HepG2 (cell line): ENCODE data around the gene LDHAL6B. TPM values are rescaled to one million over a fixed set of nuclear protein-coding genes. Genes with fewer than 3 reads are reported as not detected.

ENCODE experiments used
- ATAC-seq: fragments of 200-7000 bp; cut with Tn5 transposase; 3 replicates; pipeline ENCODE4 v1.9.1; 2020; ENCODE audit warnings: mild to moderate bottlenecking, moderate library complexity
- BruUV-seq: library from RNA; stranded (reverse); fragments of 400-500 nt; replicated peaks from 2 replicates; lab custom pipeline; 2021; lab: Mats Ljungman, UMichigan
- CTCF ChIA-PET: fragments of 300-600 bp; formaldehyde crosslinking; extraction: SDS; loops from one replicate; lab custom pipeline; 2021; ENCODE audit warnings: low total read pairs, inconsistent platforms, low intra/inter-chr PET ratio; lab: Yijun Ruan, JAX
- POLR2A ChIA-PET: fragments of 350-600 bp; sonication (Branson Sonifier 250); formaldehyde crosslinking; loops from one replicate; lab custom pipeline; 2020; ENCODE audit warnings: antibody characterized with exemption, inconsistent platforms; lab: Yijun Ruan, JAX
- DNase-seq: peaks from one replicate; pipeline ENCODE4 v3.0.0-alpha.2; 2015; ENCODE audit warnings: low spot score
- FAIRE-seq: peaks from 3 replicates; lab custom pipeline; 2011; peaks lifted over from hg19 to GRCh38; lab: Jason Lieb, UNC
- H2AFZ ChIP-seq: one replicate; pipeline ENCODE4 v1.6.1; 2011; ENCODE audit warnings: low read length, inconsistent platforms
- H3K27ac ChIP-seq: fragments of 300-600 bp; 3 replicates; pipeline ENCODE4 v1.8.0; 2011; ENCODE audit warnings: mixed run types, mild to moderate bottlenecking, mixed read lengths, low read length, inconsistent platforms; ENCODE audit not compliant: insufficient read depth; ENCODE audit errors: extremely low read length
- H3K27me3 ChIP-seq, 2 experiments: fragments of 200-600 bp in 1 of 2; 2 replicates in 1 of 2; 3 replicates in 1 of 2; pipeline versions ENCODE4 v1.6.0 to v1.8.0; 2011; ENCODE audit warnings: low read length in 2 of 2, mild to moderate bottlenecking in 2 of 2, moderate library complexity in 2 of 2, inconsistent platforms in 1 of 2; ENCODE audit not compliant: insufficient read depth in 2 of 2, control insufficient read depth in 1 of 2
- H3K36me3 ChIP-seq, 2 experiments: fragments of 200-600 bp in 1 of 2; replicated peaks in 1 of 2; 2 replicates in 1 of 2; 3 replicates in 1 of 2; pipeline versions ENCODE4 v1.5.1 to v1.8.0; 2011; ENCODE audit warnings: low read length in 2 of 2, inconsistent platforms in 1 of 2; ENCODE audit not compliant: insufficient read depth in 2 of 2, control insufficient read depth in 1 of 2
- H3K4me1 ChIP-seq: 2 replicates; pipeline ENCODE4 v1.5.1; 2012; ENCODE audit warnings: low read length, inconsistent platforms; ENCODE audit not compliant: insufficient read depth
- H3K4me2 ChIP-seq: 2 replicates; pipeline ENCODE4 v1.6.0; 2011; ENCODE audit warnings: low read depth, low read length, inconsistent platforms
- H3K4me3 ChIP-seq, 3 experiments: fragments of 200-600 bp in 1 of 3; sonication (generic), shearing (Covaris generic) in 1 of 3; replicated peaks in 1 of 3; 2 replicates each; pipeline ENCODE4 v1.5.1; 2011 to 2016; ENCODE audit warnings: low read length in 3 of 3, inconsistent platforms in 2 of 3, low read depth in 2 of 3, mild to moderate bottlenecking in 2 of 3, control low read depth in 1 of 3, mixed read lengths in 1 of 3; ENCODE audit not compliant: insufficient read depth in 1 of 3
- H3K79me2 ChIP-seq: one replicate; pipeline ENCODE4 v1.6.1; 2011; ENCODE audit warnings: low read length, inconsistent platforms; ENCODE audit not compliant: insufficient read depth
- H3K9ac ChIP-seq: 2 replicates; pipeline ENCODE4 v1.6.0; 2011; ENCODE audit warnings: mild to moderate bottlenecking, low read depth, low read length, inconsistent platforms; ENCODE audit not compliant: insufficient read depth
- H3K9me3 ChIP-seq: 2 replicates; pipeline ENCODE4 v1.5.1; 2012; ENCODE audit warnings: mild to moderate bottlenecking, low read length
- H4K20me1 ChIP-seq: 2 replicates; pipeline ENCODE4 v1.6.0; 2011; ENCODE audit warnings: inconsistent platforms, mild to moderate bottlenecking, low read length, moderate library complexity; ENCODE audit not compliant: insufficient read depth
- ARNT ChIP-seq: fragments of 450-650 bp; IDR thresholded peaks from 2 replicates; pipeline ENCODE4 v1.6.1; 2017
- CCAR2 ChIP-seq: fragments of 200-400 bp; formaldehyde crosslinking; optimal IDR thresholded peaks from 2 replicates; pipeline ENCODE3; 2018; ENCODE audit warnings: low read depth, mild to moderate bottlenecking, low read length, moderate library complexity
- GRHL1 ChIP-seq: sonication (generic); formaldehyde crosslinking; conservative IDR thresholded peaks from 2 replicates; pipeline ENCODE4 v1.8.0; 2022; ENCODE audit warnings: missing genetic modification reagents
- ISX ChIP-seq: sonication (generic); formaldehyde crosslinking; conservative IDR thresholded peaks from 2 replicates; pipeline ENCODE4 v1.5.0; 2020; ENCODE audit warnings: missing genetic modification reagents
- JDP2 ChIP-seq: sonication (generic); formaldehyde crosslinking; IDR thresholded peaks from 2 replicates; pipeline ENCODE4 v1.8.1; 2022; ENCODE audit warnings: missing genetic modification reagents, borderline replicate concordance
- KDM4B ChIP-seq: sonication (generic); formaldehyde crosslinking; IDR thresholded peaks from 2 replicates; pipeline ENCODE4 v1.4.0; 2020; ENCODE audit warnings: missing genetic modification reagents
- NR2F6 ChIP-seq, 2 experiments: IDR thresholded peaks; 2 replicates each; pipeline ENCODE4 v1.6.1; 2016; ENCODE audit warnings: antibody characterized with exemption in 1 of 2, mild to moderate bottlenecking in 1 of 2
- PHF20 ChIP-seq: sonication (generic); formaldehyde crosslinking; IDR thresholded peaks from 2 replicates; pipeline ENCODE4 v1.5.0; 2020; ENCODE audit warnings: mild to moderate bottlenecking, missing genetic modification reagents
- RFXAP ChIP-seq: sonication (generic); formaldehyde crosslinking; IDR thresholded peaks from 2 replicates; pipeline ENCODE4 v1.4.0; 2020; ENCODE audit warnings: missing genetic modification reagents, borderline replicate concordance
- SKI ChIP-seq: fragments of 450-650 bp; IDR thresholded peaks from one replicate; pipeline ENCODE4 v1.6.1; 2018; ENCODE audit warnings: mild to moderate bottlenecking; ENCODE audit not compliant: partially characterized antibody
- SMARCE1 ChIP-seq: fragments of 450-650 bp; IDR thresholded peaks from 2 replicates; pipeline ENCODE4 v1.6.1; 2017; ENCODE audit warnings: borderline replicate concordance
- U2AF2 ChIP-seq: fragments of 200-400 bp; formaldehyde crosslinking; IDR thresholded peaks from 2 replicates; pipeline ENCODE4 v1.6.1; 2017; ENCODE audit warnings: low read depth, mild to moderate bottlenecking, low read length
- ZNF207 ChIP-seq: fragments of 450-650 bp; IDR thresholded peaks from 2 replicates; pipeline ENCODE4 v1.6.1; 2016; ENCODE audit warnings: antibody characterized with exemption, borderline replicate concordance
- ZNF230 ChIP-seq: sonication (generic); formaldehyde crosslinking; IDR thresholded peaks from 2 replicates; pipeline ENCODE4 v1.4.0; 2020; ENCODE audit warnings: mild to moderate bottlenecking, missing genetic modification reagents
- ZNF292 ChIP-seq: sonication (generic); formaldehyde crosslinking; IDR thresholded peaks from 2 replicates; pipeline ENCODE4 v1.8.1; 2022; ENCODE audit warnings: mild to moderate bottlenecking, low read depth, missing genetic modification reagents, borderline replicate concordance
- ZNF431 ChIP-seq: sonication (generic); formaldehyde crosslinking; IDR thresholded peaks from 2 replicates; pipeline ENCODE4 v1.9.0; 2022; ENCODE audit warnings: missing genetic modification reagents, low read depth, mild to moderate bottlenecking, borderline replicate concordance
- ZNF552 ChIP-seq: sonication (generic); formaldehyde crosslinking; IDR thresholded peaks from 2 replicates; pipeline ENCODE4 v1.9.0; 2022; ENCODE audit warnings: missing genetic modification reagents, mild to moderate bottlenecking, borderline replicate concordance
- ZNF709 ChIP-seq: sonication (generic); formaldehyde crosslinking; IDR thresholded peaks from 2 replicates; pipeline ENCODE4 v1.5.0; 2020; ENCODE audit warnings: mild to moderate bottlenecking, missing genetic modification reagents
- ZNF713 ChIP-seq: sonication (generic); formaldehyde crosslinking; IDR thresholded peaks from 2 replicates; pipeline ENCODE4 v1.4.0; 2020; ENCODE audit warnings: mild to moderate bottlenecking, missing genetic modification reagents
- WGBS: methylation state at CpG from one replicate; pipeline ENCODE4 v1.1.6; 2017; ENCODE audit warnings: low lambda C conversion rate; 5-methylcytosine and 5-hydroxymethylcytosine counted together
- in situ Hi-C: cut with HindIII; loops from 2 replicates; pipeline ENCODE4 v1.10.0; 2017; ENCODE audit warnings: low pct_unique_long_range_greater_than_20kb; ENCODE audit not compliant: extremely low pct_ligation_motif_present
- intact Hi-C: fragments of 100-400 bp; cut with micrococcal nuclease; formaldehyde crosslinking; loops from one replicate; pipeline ENCODE4 v1.10.0; 2022; ENCODE audit not compliant: unreplicated experiment
- polyA plus RNA-seq, 8 experiments: library from polyadenylated mRNA; depleted of rRNA in 3 of 8; stranded (reverse) in 7 of 8; unstranded in 1 of 8; fragments of >200 nt; fragmentation: Illumina TruSeq in 4 of 8; extraction: Trizol in 4 of 8; gene quantifications; 2 replicates each; pipeline versions ENCODE4 v1.2.1 to v1.2.3, GENCODE V29; 2011 to 2016; ENCODE audit warnings: low read depth in 4 of 8, missing spikeins in 1 of 8, mixed read lengths in 1 of 8; ENCODE audit not compliant: insufficient read depth in 1 of 8
- total RNA-seq, 5 experiments: library from RNA; depleted of rRNA; stranded (reverse); fragments of >200 nt; fragmentation: Illumina TruSeq; extraction: Trizol; gene quantifications; 2 replicates each; pipeline ENCODE4 v1.2.3, GENCODE V29; 2016; ENCODE audit warnings: low read depth in 1 of 5
- TF ChIP-seq, protein P1 (sequence below): sonication (generic); formaldehyde crosslinking; IDR thresholded peaks from 2 replicates; pipeline ENCODE4 v1.4.0; 2020; ENCODE audit warnings: missing genetic modification reagents

Gene LDHAL6B
- total and polyA plus RNA-seq, 2 of the 13 experiments (the other 11 are each of a cell fraction or from before 2014, with no cell fraction given) = not detected

GRCh38 chr15:59249816-59250215 lies 43.2 kb downstream of the LDHAL6B start:
- POLR2A ChIA-PET = no interaction called here
- Histone ChIP-seq H3K4me2 (no peak overlapping the region), H3K79me2 (no peaks in the 10 kb centered on the region), H3K27me3 (no peaks in the 10 kb centered on the region), H4K20me1 (no peaks in the 10 kb centered on the region), H3K36me3 (peaks cover 0 to 1% of the 10 kb centered on the region in 2 experiments; a peak in 1 of 5 replicates), H3K9ac (no peak overlapping the region), H3K4me3 (no peak overlapping the region), H2AFZ (no peak overlapping the region), H3K4me1 (peaks cover 18% of the 10 kb centered on the region), H3K27ac (no peak overlapping the region), H3K9me3 (no peaks in the 10 kb centered on the region)
- in situ Hi-C loops (no loop called here), intact Hi-C loops (no loop called here)
- DNase-seq (no peak), ATAC-seq (no peak), FAIRE-seq (no peak)
- BruUV-seq = no TSS peak
- CTCF ChIA-PET = no interaction called here
- no peak for TF ChIP-seq ZNF230 (CRISPR knock-in tag)
- TF ChIP-seq KDM4B = no peak
- no peak for TF ChIP-seq ARNT
- no peak for TF ChIP-seq SMARCE1
- TF ChIP-seq NR2F6 (IDR thresholded peaks at IDR 0.05) = no peak
- TF ChIP-seq NR2F6 (CRISPR knock-in tag; IDR thresholded peaks at IDR 0.05) = no peak
- TF ChIP-seq ZNF207 = no peak
- TF ChIP-seq SKI = no peak
- no peak for TF ChIP-seq JDP2 (CRISPR knock-in tag)
- TF ChIP-seq, all 625 proteins: peak for 0
- 95% methylated on average over 5 of the region's 5 CpGs for WGBS

DNA sequence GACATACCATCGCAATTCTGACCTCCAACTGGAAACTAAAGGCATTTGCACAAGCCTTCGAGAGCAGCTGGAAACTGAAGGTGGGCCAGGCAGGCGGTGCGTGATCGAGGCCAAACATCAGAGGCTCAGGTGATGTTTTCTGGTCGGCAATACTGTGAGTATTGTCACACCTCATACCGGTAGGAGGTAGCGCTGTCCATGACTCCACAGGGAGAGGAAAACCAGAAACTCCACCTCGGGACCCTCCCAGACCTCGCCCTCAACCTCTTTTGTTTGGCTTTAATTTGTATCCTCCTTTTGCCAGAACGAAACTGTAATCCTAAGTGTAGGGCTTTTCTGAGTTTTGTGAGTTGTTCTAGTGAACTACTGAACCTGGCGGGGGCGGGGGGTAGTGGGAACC lies 43.6 kb downstream of the LDHAL6B start:
- POLR2A ChIA-PET = no interaction called here
- H4K20me1 ChIP-seq = no peaks in the 10 kb centered on the region
- H3K9me3 ChIP-seq = no peaks in the 10 kb centered on the region
- H3K9ac ChIP-seq = no peak overlapping the region
- BruUV-seq = no TSS peak
- FAIRE-seq (no peak), ATAC-seq (no peak), DNase-seq (no peak)
- WGBS = 96% methylated on average over 10 of the region's 13 CpGs
- no peaks in the 10 kb centered on the region for H3K79me2 ChIP-seq
- no peaks in the 10 kb centered on the region for H3K27me3 ChIP-seq
- H3K4me2 ChIP-seq = no peak overlapping the region
- H3K4me3 ChIP-seq = no peak overlapping the region
- H3K4me1 ChIP-seq = peaks cover 22% of the 10 kb centered on the region
- H3K27ac ChIP-seq = no peak overlapping the region
- H3K36me3 ChIP-seq = no peaks in the 10 kb centered on the region; a peak in 1 of 5 replicates
- CTCF ChIA-PET = no interaction called here
- intact Hi-C loops (no loop called here), in situ Hi-C loops (no loop called here)
- H2AFZ ChIP-seq = no peak overlapping the region
- TF ChIP-seq ZNF709 (CRISPR knock-in tag) (no peak), ISX (CRISPR knock-in tag) (no peak), CCAR2 (no peak), ZNF292 (CRISPR knock-in tag) (no peak), ZNF713 (no peak), GRHL1 (CRISPR knock-in tag) (no peak), PHF20 (CRISPR knock-in tag) (no peak), ZNF552 (no peak), RFXAP (CRISPR knock-in tag) (no peak), U2AF2 (no peak), ZNF431 (no peak)
- TF ChIP-seq, protein P1, sequence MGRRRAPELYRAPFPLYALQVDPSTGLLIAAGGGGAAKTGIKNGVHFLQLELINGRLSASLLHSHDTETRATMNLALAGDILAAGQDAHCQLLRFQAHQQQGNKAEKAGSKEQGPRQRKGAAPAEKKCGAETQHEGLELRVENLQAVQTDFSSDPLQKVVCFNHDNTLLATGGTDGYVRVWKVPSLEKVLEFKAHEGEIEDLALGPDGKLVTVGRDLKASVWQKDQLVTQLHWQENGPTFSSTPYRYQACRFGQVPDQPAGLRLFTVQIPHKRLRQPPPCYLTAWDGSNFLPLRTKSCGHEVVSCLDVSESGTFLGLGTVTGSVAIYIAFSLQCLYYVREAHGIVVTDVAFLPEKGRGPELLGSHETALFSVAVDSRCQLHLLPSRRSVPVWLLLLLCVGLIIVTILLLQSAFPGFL (CRISPR knock-in tag) = no peak
